DOHH2 (cell line): Measurements from ENCODE around the gene FANCD2OS.
"Not testable (repeated sequence)": the region's sequence is repeated elsewhere in the genome, so short reads cannot be mapped to it uniquely, and the experiment has no call there.

Source experiments
- H3F3A ChIP-seq: fragments of 200-600 bp; sonication (generic), shearing (Covaris generic); 2 replicates; pipeline ENCODE4 v1.6.0; 2016; ENCODE audit warnings: antibody characterized with exemption, mild to moderate bottlenecking; ENCODE audit not compliant: control insufficient read depth, insufficient read depth
- H3K27ac ChIP-seq: fragments of 200-600 bp; sonication (generic); 2 replicates; pipeline ENCODE4 v1.5.1; 2014; ENCODE audit warnings: low read depth, mild to moderate bottlenecking, low read length, moderate library complexity
- H3K27me3 ChIP-seq: fragments of 200-600 bp; sonication (generic); 2 replicates; pipeline ENCODE4 v1.6.1; 2014; ENCODE audit warnings: mild to moderate bottlenecking, low read length, mixed read lengths; ENCODE audit not compliant: control insufficient read depth
- H3K36me3 ChIP-seq: fragments of 200-600 bp; sonication (generic); 2 replicates; pipeline ENCODE4 v1.6.1; 2014; ENCODE audit warnings: mild to moderate bottlenecking, low read length, moderate library complexity, mixed read lengths; ENCODE audit not compliant: control insufficient read depth
- H3K4me1 ChIP-seq: fragments of 200-600 bp; sonication (generic); 2 replicates; pipeline ENCODE4 v1.6.1; 2014; ENCODE audit warnings: mild to moderate bottlenecking, low read length, mixed read lengths; ENCODE audit not compliant: control insufficient read depth
- H3K4me2 ChIP-seq: fragments of 200-600 bp; sonication (generic); 2 replicates; pipeline ENCODE4 v1.6.0; 2014; ENCODE audit warnings: mild to moderate bottlenecking, low read length, moderate library complexity
- H3K4me3 ChIP-seq: fragments of 200-600 bp; sonication (generic); 2 replicates; pipeline ENCODE4 v1.5.1; 2014; ENCODE audit warnings: mild to moderate bottlenecking, low read length, mixed read lengths
- H3K79me2 ChIP-seq: fragments of 200-600 bp; sonication (generic); 2 replicates; pipeline ENCODE4 v1.6.1; 2014; ENCODE audit warnings: mild to moderate bottlenecking, low read length, mixed read lengths; ENCODE audit not compliant: control insufficient read depth
- H3K9me2 ChIP-seq: fragments of 200-600 bp; sonication (generic); replicated peaks from 2 replicates; pipeline ENCODE4 v1.6.1; 2014; ENCODE audit warnings: mild to moderate bottlenecking, low read length, mixed read lengths; ENCODE audit not compliant: control insufficient read depth
- H3K9me3 ChIP-seq: fragments of 200-600 bp; sonication (generic); 2 replicates; pipeline ENCODE4 v1.6.1; 2014; ENCODE audit warnings: antibody characterized with exemption, low read length, mixed read lengths; ENCODE audit not compliant: control insufficient read depth, insufficient read depth
- H4K20me1 ChIP-seq: fragments of 200-600 bp; sonication (generic); 2 replicates; pipeline ENCODE4 v1.6.0; 2014; ENCODE audit warnings: low read depth, mild to moderate bottlenecking, antibody characterized with exemption, low read length, moderate library complexity; ENCODE audit not compliant: control insufficient read depth, insufficient read depth
- CTCF ChIP-seq: fragments of 200-600 bp; sonication (generic); IDR thresholded peaks from one replicate; pipeline ENCODE4 v1.5.1; 2014; ENCODE audit warnings: antibody characterized with exemption, mild to moderate bottlenecking, low read depth, low read length; ENCODE audit not compliant: poor library complexity, severe bottlenecking
- EZH2phosphoT487 ChIP-seq: fragments of 200-600 bp; sonication (generic); IDR thresholded peaks from 2 replicates; pipeline ENCODE4 v1.6.1; 2017; ENCODE audit warnings: borderline replicate concordance, mild to moderate bottlenecking, antibody characterized with exemption, low read length, moderate library complexity, mixed read lengths

The FANCD2OS gene

GRCh38 chr3:10081871-10082270 is 26.2 kb downstream of the FANCD2OS start:
- Histone ChIP-seq H3K9me3 (no peaks in the 10 kb centered on the region), H3K9me2 (no peaks in the 10 kb centered on the region), H3F3A (no peaks in the 10 kb centered on the region), H3K27me3 (no peaks in the 10 kb centered on the region), H3K27ac (no peak overlapping the region), H3K4me3 (no peak overlapping the region), H3K79me2 (no peaks in the 10 kb centered on the region), H4K20me1 (no peaks in the 10 kb centered on the region), H3K36me3 (peaks cover 77% of the 10 kb centered on the region), H3K4me2 (no peak overlapping the region), H3K4me1 (no peaks in the 10 kb centered on the region)
- no peak for TF ChIP-seq EZH2phosphoT487
- no peak for TF ChIP-seq CTCF

GRCh38 chr3:10074666-10075065 is 33.4 kb downstream of the FANCD2OS start:
- Histone ChIP-seq H3K36me3 (peaks cover 54% of the 10 kb centered on the region), H3K4me3 (no peak overlapping the region), H3K27ac (no peak overlapping the region), H4K20me1 (no peaks in the 10 kb centered on the region), H3K9me2 (no peaks in the 10 kb centered on the region), H3K9me3 (no peaks in the 10 kb centered on the region), H3K79me2 (no peaks in the 10 kb centered on the region), H3K27me3 (no peaks in the 10 kb centered on the region), H3F3A (no peaks in the 10 kb centered on the region), H3K4me2 (no peak overlapping the region), H3K4me1 (no peaks in the 10 kb centered on the region)
- TF ChIP-seq EZH2phosphoT487 (no peak), CTCF (no peak)

GRCh38 chr3:10070077-10070476 is 38.0 kb downstream of the FANCD2OS start:
- not testable (repeated sequence) for H3K27ac ChIP-seq

GRCh38 chr3:10055097-10055496 is 53.0 kb downstream of the FANCD2OS start:
- no peaks in the 10 kb centered on the region for H4K20me1 ChIP-seq
- H3K9me2 ChIP-seq = no peaks in the 10 kb centered on the region
- no peak overlapping the region for H3K4me2 ChIP-seq
- no peaks in the 10 kb centered on the region for H3K79me2 ChIP-seq
- no peaks in the 10 kb centered on the region for H3K4me1 ChIP-seq
- H3K9me3 ChIP-seq = no peaks in the 10 kb centered on the region
- H3K4me3 ChIP-seq = no peak overlapping the region
- no peak for TF ChIP-seq CTCF
- no peak for TF ChIP-seq EZH2phosphoT487
- no peaks in the 10 kb centered on the region for H3K27me3 ChIP-seq
- peaks cover 50% of the 10 kb centered on the region for H3K36me3 ChIP-seq
- H3F3A ChIP-seq = no peaks in the 10 kb centered on the region
- H3K27ac ChIP-seq = no peak overlapping the region

More at GRCh38 chr3:10070077-10070476, 38.0 kb downstream of the FANCD2OS start:
- H3K36me3 ChIP-seq = peaks cover 62% of the 10 kb centered on the region
- not testable (repeated sequence) for H3K4me3 ChIP-seq, H3K27me3 ChIP-seq, H3K79me2 ChIP-seq, H3K9me2 ChIP-seq, H3K9me3 ChIP-seq, H3F3A ChIP-seq, H4K20me1 ChIP-seq, H3K4me2 ChIP-seq, H3K4me1 ChIP-seq
